ENCODE measurements around the gene MMS19. TPM values are rescaled to one million over a fixed set of nuclear protein-coding genes. Genes with fewer than 3 reads are reported as not detected.

MMS19 gene
- total and polyA plus RNA-seq, 10 of the 15 experiments (the other 5 are each of a cell fraction or from before 2014, with no cell fraction given) = 40.2 to 112 (median 69.0) TPM

DNA sequence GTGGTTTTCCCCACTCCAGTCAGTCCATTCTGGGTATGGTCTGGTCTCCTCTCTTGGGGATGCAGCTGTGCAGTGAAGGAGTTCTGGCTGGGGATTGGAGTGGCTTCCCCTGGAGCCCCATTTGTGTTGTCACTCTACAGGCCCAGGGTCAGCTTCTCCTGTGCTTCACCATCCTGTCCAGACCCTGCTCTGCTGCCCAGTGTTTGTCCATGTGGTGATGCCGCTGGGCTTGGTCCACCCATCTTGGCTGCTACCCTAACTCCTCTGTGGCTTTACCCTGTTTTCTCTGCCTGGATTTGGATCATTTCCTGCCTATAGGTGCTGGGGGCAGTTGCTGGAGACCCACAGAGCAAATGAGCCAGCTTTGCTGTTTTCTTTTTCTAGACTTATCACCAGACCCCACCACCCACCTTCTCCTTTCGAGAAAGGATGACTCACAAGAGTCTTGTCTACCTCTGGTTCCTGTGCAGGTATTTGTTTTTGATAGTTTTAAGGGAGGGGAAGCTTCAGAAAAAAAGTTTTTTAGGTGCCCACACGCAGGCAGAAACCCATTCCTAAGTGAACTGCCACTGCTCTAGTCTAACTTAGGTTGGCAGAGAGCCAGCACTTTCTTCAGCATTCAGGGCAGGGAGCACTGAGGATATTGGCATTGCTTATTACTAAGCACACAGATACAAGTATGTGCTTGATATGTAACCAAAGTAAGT lies 43.7 kb downstream of the MMS19 start:
- SMC1A ChIA-PET (ENCODE audit: uncharacterized antibody, unreplicated experiment) = no interaction called here
- FAIRE-seq (no peak), DNase-seq (ENCODE audit: low read depth, low spot score) (no peak), ATAC-seq (no peak; the same call in 2 of the 3 replicates)
- POLR2A ChIA-PET = no interaction called here
- no peaks in the 10 kb centered on the region for H3K27me3 ChIP-seq (replicated peaks in 1 of 2; ENCODE audit: control insufficient read depth in 2 of 2, insufficient read depth in 2 of 2, low read length in 1 of 2)
- H3K4me3 ChIP-seq = no peak overlapping the region
- H3K9me3 ChIP-seq (replicated peaks; ENCODE audit: control insufficient read depth, insufficient read depth, low read length) = no peaks in the 10 kb centered on the region
- no peaks in the 10 kb centered on the region; the same call in 1 of the 2 replicates for H3K79me2 ChIP-seq (ENCODE audit: control insufficient read depth, insufficient read depth, low read length)
- intact Hi-C loops (cut with micrococcal nuclease; ENCODE audit: unreplicated experiment) (no loop called here), in situ Hi-C loops (cut with MboI) (no loop called here)
- no peak overlapping the region for H2AFZ ChIP-seq (ENCODE audit: control insufficient read depth, low read depth, low read length)
- H3K9ac ChIP-seq (ENCODE audit: control insufficient read depth, insufficient read depth, low read length) = no peak overlapping the region
- 64% methylated on average over 3 of the region's 3 CpGs for WGBS (ENCODE audit: insufficient coverage, insufficient replicate concordance, low lambda C conversion rate, missing lambda C conversion rate)
- no peak overlapping the region for H3K4me2 ChIP-seq (ENCODE audit: control insufficient read depth, insufficient read depth)
- RAD21 ChIA-PET (ENCODE audit: unreplicated experiment) = no interaction called here
- CTCF ChIA-PET = interaction anchor here (0.9 to 2.0 kb wide), 2 partner anchors 11 to 21 kb away, joined by 4 to 6 read pairs; no protein-coding TSS in a partner anchor
- H3K27ac ChIP-seq (ENCODE audit: control insufficient read depth, insufficient read depth) = no peak overlapping the region
- no peaks in the 10 kb centered on the region for H3K4me1 ChIP-seq (ENCODE audit: control insufficient read depth, insufficient read depth, low read length)
- peaks cover 11 to 26% of the 10 kb centered on the region in 2 experiments for H3K36me3 ChIP-seq (ENCODE audit: control insufficient read depth in 2 of 2, insufficient read depth in 2 of 2, low read length in 1 of 2)
- TF ChIP-seq IKZF1 (conservative IDR thresholded peaks at IDR 0.05) = no peak
- no peak for TF ChIP-seq CEBPB (IDR thresholded peaks at IDR 0.05; ENCODE audit: borderline replicate concordance in 1 of 2, low read depth in 2 of 2, low read length in 2 of 2)
- TF ChIP-seq BACH1 (IDR thresholded peaks at IDR 0.05; ENCODE audit: borderline replicate concordance) = no peak
- TF ChIP-seq, protein P1, sequence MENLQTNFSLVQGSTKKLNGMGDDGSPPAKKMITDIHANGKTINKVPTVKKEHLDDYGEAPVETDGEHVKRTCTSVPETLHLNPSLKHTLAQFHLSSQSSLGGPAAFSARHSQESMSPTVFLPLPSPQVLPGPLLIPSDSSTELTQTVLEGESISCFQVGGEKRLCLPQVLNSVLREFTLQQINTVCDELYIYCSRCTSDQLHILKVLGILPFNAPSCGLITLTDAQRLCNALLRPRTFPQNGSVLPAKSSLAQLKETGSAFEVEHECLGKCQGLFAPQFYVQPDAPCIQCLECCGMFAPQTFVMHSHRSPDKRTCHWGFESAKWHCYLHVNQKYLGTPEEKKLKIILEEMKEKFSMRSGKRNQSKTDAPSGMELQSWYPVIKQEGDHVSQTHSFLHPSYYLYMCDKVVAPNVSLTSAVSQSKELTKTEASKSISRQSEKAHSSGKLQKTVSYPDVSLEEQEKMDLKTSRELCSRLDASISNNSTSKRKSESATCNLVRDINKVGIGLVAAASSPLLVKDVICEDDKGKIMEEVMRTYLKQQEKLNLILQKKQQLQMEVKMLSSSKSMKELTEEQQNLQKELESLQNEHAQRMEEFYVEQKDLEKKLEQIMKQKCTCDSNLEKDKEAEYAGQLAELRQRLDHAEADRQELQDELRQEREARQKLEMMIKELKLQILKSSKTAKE (IDR thresholded peaks at IDR 0.05; ENCODE audit: low read depth, poor library complexity, severe bottlenecking) = no peak
- no peak for TF ChIP-seq EGR1 (IDR thresholded peaks at IDR 0.05; ENCODE audit: borderline replicate concordance in 1 of 2, low read depth in 2 of 2, low read length in 2 of 2)
- TF ChIP-seq POLR2A (IDR thresholded peaks at IDR 0.05; ENCODE audit: low read depth, low read length) = no peak; the same call in none of the 2 replicates
- TF ChIP-seq, protein P2, sequence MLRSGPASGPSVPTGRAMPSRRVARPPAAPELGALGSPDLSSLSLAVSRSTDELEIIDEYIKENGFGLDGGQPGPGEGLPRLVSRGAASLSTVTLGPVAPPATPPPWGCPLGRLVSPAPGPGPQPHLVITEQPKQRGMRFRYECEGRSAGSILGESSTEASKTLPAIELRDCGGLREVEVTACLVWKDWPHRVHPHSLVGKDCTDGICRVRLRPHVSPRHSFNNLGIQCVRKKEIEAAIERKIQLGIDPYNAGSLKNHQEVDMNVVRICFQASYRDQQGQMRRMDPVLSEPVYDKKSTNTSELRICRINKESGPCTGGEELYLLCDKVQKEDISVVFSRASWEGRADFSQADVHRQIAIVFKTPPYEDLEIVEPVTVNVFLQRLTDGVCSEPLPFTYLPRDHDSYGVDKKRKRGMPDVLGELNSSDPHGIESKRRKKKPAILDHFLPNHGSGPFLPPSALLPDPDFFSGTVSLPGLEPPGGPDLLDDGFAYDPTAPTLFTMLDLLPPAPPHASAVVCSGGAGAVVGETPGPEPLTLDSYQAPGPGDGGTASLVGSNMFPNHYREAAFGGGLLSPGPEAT (IDR thresholded peaks at IDR 0.05; ENCODE audit: low read depth) = no peak
- TF ChIP-seq NR2C2 (IDR thresholded peaks at IDR 0.05; ENCODE audit: borderline replicate concordance, control insufficient read depth, insufficient read length, low read depth) = no peak
- 0 out of 2 replicates have a peak, but pooled peaks have one; percentile 33 for TF ChIP-seq MTA3 (IDR thresholded peaks at IDR 0.05; ENCODE audit: borderline replicate concordance, low read length)
- no peak for TF ChIP-seq RB1 (IDR thresholded peaks at IDR 0.05; ENCODE audit: borderline replicate concordance)
- TF ChIP-seq CHD1 (IDR thresholded peaks at IDR 0.05; ENCODE audit: low read depth, low read length) = no peak
- 0 out of 2 replicates have a peak, but pooled peaks have one; percentile 0 for TF ChIP-seq POLR2AphosphoS2 (IDR thresholded peaks at IDR 0.05; ENCODE audit: low read depth, low read length)
- TF ChIP-seq SUPT20H (IDR thresholded peaks at IDR 0.05; ENCODE audit: borderline replicate concordance, control insufficient read depth, low read depth, low read length) = no peak
- no peak for TF ChIP-seq RBBP5 (conservative IDR thresholded peaks at IDR 0.05)
- BruUV-seq (replicated peaks) = no TSS peak
- H4K20me1 ChIP-seq (ENCODE audit: control insufficient read depth, insufficient read depth) = no peaks in the 10 kb centered on the region
